ENCODE measurements around the gene NUBPL.
A peak's percentile ranks its signal among the peaks of the same experiment; 100 is the strongest.

Gene NUBPL, protein sequence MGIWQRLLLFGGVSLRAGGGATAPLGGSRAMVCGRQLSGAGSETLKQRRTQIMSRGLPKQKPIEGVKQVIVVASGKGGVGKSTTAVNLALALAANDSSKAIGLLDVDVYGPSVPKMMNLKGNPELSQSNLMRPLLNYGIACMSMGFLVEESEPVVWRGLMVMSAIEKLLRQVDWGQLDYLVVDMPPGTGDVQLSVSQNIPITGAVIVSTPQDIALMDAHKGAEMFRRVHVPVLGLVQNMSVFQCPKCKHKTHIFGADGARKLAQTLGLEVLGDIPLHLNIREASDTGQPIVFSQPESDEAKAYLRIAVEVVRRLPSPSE

DNA sequence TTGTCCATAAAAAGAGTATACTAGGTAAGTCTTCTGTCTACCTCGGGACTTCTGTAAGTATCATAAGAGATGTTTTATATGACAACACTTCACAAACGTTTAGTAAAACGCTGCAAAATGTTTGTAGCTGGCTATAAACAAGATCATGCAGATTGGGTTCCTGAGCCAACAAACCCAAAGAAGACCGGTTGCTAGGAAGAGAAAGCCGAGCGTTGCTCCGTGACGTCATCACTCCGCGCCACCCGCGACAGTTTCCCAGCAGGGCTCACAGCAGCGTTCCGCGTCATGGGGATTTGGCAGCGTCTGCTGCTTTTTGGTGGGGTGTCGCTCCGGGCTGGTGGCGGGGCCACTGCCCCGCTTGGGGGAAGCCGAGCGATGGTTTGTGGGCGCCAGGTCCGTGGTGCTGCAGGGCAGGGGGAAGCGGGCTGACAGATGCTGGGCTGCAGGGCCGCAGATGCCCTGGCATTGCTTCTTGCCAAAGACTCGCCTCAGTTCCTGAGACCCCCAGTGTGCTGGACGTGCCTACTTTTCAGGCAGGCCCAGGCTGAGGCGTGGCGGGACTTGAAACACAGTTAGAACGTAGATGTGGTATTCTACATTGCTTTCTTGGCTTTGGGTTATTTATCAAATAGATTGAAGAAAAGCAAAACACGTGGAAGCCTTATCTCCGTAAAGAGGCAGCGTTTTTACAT lies at the start of gene NUBPL:
Gene NUBPL, plus strand, starts transcription at position 250 of the 692 bp plus-strand sequence. Its CDS starts 36 bp downstream, at position 286.
- Histone ChIP-seq H3K4me1 (ENCODE audit: control insufficient read depth, insufficient read depth, low read length) (no peaks in the 10 kb centered on the region), H3K36me3 (ENCODE audit: control insufficient read depth, insufficient read depth, low read length) (no peaks in the 10 kb centered on the region), H3K4me3 (ENCODE audit: low read length) (peak within 1 kb of the TSS; percentile 74), H3K9ac (ENCODE audit: low read length) (peak within 1 kb of the TSS; percentile 47), H3K27me3 (ENCODE audit: control insufficient read depth, insufficient read depth, low read length) (no peaks in the 10 kb centered on the region), H3K27ac (ENCODE audit: low read depth, low read length) (peak within 1 kb of the TSS; percentile 77)

GRCh38 chr14:31527087-31527486 lies 34.1 kb upstream of the NUBPL start:
- H3K4me1 ChIP-seq (ENCODE audit: control insufficient read depth, insufficient read depth, low read length): no peaks in the 10 kb centered on the region
- H3K27me3 ChIP-seq (ENCODE audit: control insufficient read depth, insufficient read depth, low read length): no peaks in the 10 kb centered on the region
- no peaks in the 10 kb centered on the region for H3K36me3 ChIP-seq (ENCODE audit: control insufficient read depth, insufficient read depth, low read length)
- no peak overlapping the region for H3K27ac ChIP-seq (ENCODE audit: low read depth, low read length)
- H3K9ac ChIP-seq (ENCODE audit: low read length): no peak overlapping the region
- no peak overlapping the region for H3K4me3 ChIP-seq (ENCODE audit: low read length)

DNA sequence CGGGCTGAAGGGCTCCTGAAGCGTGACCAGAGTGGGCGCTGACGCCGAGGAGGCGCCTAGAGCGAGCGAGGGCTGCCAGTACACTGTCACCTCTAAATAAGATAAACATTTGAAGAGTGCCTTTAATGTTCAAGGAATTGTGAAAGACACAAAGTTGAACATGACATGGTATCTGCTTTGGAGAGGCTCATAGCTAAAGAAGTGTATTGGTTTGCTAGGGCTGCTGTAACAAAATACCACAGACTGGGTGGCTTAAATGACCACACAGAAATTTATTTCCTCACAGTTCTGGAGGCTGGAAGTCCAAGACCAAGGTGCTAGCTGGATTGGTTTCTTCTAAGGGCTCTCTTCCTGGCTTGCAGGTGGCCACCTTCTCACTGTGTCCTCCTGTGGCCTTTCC lies 33.7 kb upstream of the NUBPL start:
- no peak overlapping the region for H3K27ac ChIP-seq (ENCODE audit: low read depth, low read length)
- no peak overlapping the region for H3K4me3 ChIP-seq (ENCODE audit: low read length)
- H3K9ac ChIP-seq (ENCODE audit: low read length): no peak overlapping the region
- no peaks in the 10 kb centered on the region for H3K36me3 ChIP-seq (ENCODE audit: control insufficient read depth, insufficient read depth, low read length)
- H3K27me3 ChIP-seq (ENCODE audit: control insufficient read depth, insufficient read depth, low read length): no peaks in the 10 kb centered on the region
- H3K4me1 ChIP-seq (ENCODE audit: control insufficient read depth, insufficient read depth, low read length): no peaks in the 10 kb centered on the region

- Histone ChIP-seq H3K27ac (ENCODE audit: low read depth, low read length) (no peak overlapping the region), H3K4me1 (ENCODE audit: control insufficient read depth, insufficient read depth, low read length) (no peaks in the 10 kb centered on the region), H3K36me3 (ENCODE audit: control insufficient read depth, insufficient read depth, low read length) (no peaks in the 10 kb centered on the region), H3K4me3 (ENCODE audit: low read length) (no peak overlapping the region), H3K27me3 (ENCODE audit: control insufficient read depth, insufficient read depth, low read length) (no peaks in the 10 kb centered on the region), H3K9ac (ENCODE audit: low read length) (no peak overlapping the region)
Observed at GRCh38 chr14:31529053-31529452, 32.2 kb upstream of the NUBPL start.

- Histone ChIP-seq H3K36me3 (ENCODE audit: control insufficient read depth, insufficient read depth, low read length) (no peaks in the 10 kb centered on the region), H3K4me1 (ENCODE audit: control insufficient read depth, insufficient read depth, low read length) (no peaks in the 10 kb centered on the region), H3K27me3 (ENCODE audit: control insufficient read depth, insufficient read depth, low read length) (no peaks in the 10 kb centered on the region), H3K27ac (ENCODE audit: low read depth, low read length) (no peak overlapping the region), H3K9ac (ENCODE audit: low read length) (no peak overlapping the region), H3K4me3 (ENCODE audit: low read length) (no peak overlapping the region)
Observed at GRCh38 chr14:31530136-31530535, 31.1 kb upstream of the NUBPL start.

GRCh38 chr14:31536201-31536960 lies 24.8 kb upstream of the NUBPL start:
- Histone ChIP-seq H3K9ac (ENCODE audit: low read length) (no peak overlapping the region), H3K27me3 (ENCODE audit: control insufficient read depth, insufficient read depth, low read length) (no peaks in the 10 kb centered on the region), H3K4me3 (ENCODE audit: low read length) (no peak overlapping the region), H3K27ac (ENCODE audit: low read depth, low read length) (no peak overlapping the region), H3K4me1 (ENCODE audit: control insufficient read depth, insufficient read depth, low read length) (no peaks in the 10 kb centered on the region), H3K36me3 (ENCODE audit: control insufficient read depth, insufficient read depth, low read length) (no peaks in the 10 kb centered on the region)

DNA sequence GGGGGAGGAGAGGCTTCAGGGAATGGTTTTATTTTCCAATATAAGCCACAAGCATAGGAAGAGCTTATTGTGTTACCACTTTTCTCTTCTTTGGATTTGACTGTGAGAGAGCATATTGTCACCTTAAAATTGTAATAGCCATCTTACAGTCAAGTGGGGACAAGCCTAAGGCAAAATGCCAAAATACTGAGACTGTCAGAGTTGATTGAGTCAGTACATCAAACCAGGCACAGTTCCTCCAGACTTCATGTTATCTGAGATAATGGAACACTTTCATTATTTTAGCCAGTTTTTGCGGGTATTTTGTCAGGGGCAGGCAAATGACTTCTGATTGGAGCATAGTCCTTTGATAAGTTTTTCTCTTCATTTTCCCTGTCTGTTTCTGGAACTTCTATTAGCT lies 19.5 kb upstream of the NUBPL start:
- no peaks in the 10 kb centered on the region for H3K4me1 ChIP-seq (ENCODE audit: control insufficient read depth, insufficient read depth, low read length)
- no peak overlapping the region for H3K4me3 ChIP-seq (ENCODE audit: low read length)
- no peaks in the 10 kb centered on the region for H3K36me3 ChIP-seq (ENCODE audit: control insufficient read depth, insufficient read depth, low read length)
- H3K27me3 ChIP-seq (ENCODE audit: control insufficient read depth, insufficient read depth, low read length): no peaks in the 10 kb centered on the region
- no peak overlapping the region for H3K27ac ChIP-seq (ENCODE audit: low read depth, low read length)
- H3K9ac ChIP-seq (ENCODE audit: low read length): no peak overlapping the region

- no peaks in the 10 kb centered on the region for H3K36me3 ChIP-seq (ENCODE audit: control insufficient read depth, insufficient read depth, low read length)
- H3K27me3 ChIP-seq (ENCODE audit: control insufficient read depth, insufficient read depth, low read length): no peaks in the 10 kb centered on the region
- H3K4me3 ChIP-seq (ENCODE audit: low read length): no peak overlapping the region
- H3K4me1 ChIP-seq (ENCODE audit: control insufficient read depth, insufficient read depth, low read length): no peaks in the 10 kb centered on the region
- H3K27ac ChIP-seq (ENCODE audit: low read depth, low read length): no peak overlapping the region
- H3K9ac ChIP-seq (ENCODE audit: low read length): no peak overlapping the region
Observed at GRCh38 chr14:31543969-31544799, 17.0 kb upstream of the NUBPL start.

- no peaks in the 10 kb centered on the region for H3K36me3 ChIP-seq (ENCODE audit: control insufficient read depth, insufficient read depth, low read length)
- H3K4me3 ChIP-seq (ENCODE audit: low read length): no peak overlapping the region
- H3K9ac ChIP-seq (ENCODE audit: low read length): no peak overlapping the region
- H3K27ac ChIP-seq (ENCODE audit: low read depth, low read length): no peak overlapping the region
- H3K27me3 ChIP-seq (ENCODE audit: control insufficient read depth, insufficient read depth, low read length): no peaks in the 10 kb centered on the region
- H3K4me1 ChIP-seq (ENCODE audit: control insufficient read depth, insufficient read depth, low read length): no peaks in the 10 kb centered on the region
Observed at GRCh38 chr14:31544816-31545215, 16.4 kb upstream of the NUBPL start.

- Histone ChIP-seq H3K9ac (ENCODE audit: low read length) (no peak overlapping the region), H3K27ac (ENCODE audit: low read depth, low read length) (no peak overlapping the region), H3K4me3 (ENCODE audit: low read length) (no peak overlapping the region), H3K36me3 (ENCODE audit: control insufficient read depth, insufficient read depth, low read length) (no peaks in the 10 kb centered on the region), H3K4me1 (ENCODE audit: control insufficient read depth, insufficient read depth, low read length) (no peaks in the 10 kb centered on the region), H3K27me3 (ENCODE audit: control insufficient read depth, insufficient read depth, low read length) (no peaks in the 10 kb centered on the region)
Observed at GRCh38 chr14:31545328-31545727, 15.9 kb upstream of the NUBPL start.

DNA sequence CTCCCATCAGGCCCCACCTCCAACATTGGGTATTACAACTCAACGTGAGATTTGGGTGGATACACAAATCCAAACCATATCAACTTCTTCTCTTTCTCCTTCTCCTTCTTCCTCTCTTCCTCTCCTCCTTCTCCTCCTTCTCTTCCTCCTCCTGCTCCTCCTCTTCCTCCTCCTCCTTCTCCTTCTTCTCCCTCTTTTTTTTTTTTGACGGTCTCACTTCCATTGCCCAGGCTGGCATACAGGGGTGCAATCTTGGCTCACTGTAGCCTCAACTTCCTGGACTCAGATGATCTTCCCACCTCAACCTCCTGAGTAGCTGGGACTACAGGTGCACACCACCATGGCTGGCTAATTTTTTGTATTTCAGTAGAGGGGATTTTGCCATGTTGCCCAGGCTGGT lies 11.4 kb upstream of the NUBPL start:
- H3K4me3 ChIP-seq (ENCODE audit: low read length): no peak overlapping the region
- no peaks in the 10 kb centered on the region for H3K27me3 ChIP-seq (ENCODE audit: control insufficient read depth, insufficient read depth, low read length)
- no peaks in the 10 kb centered on the region for H3K36me3 ChIP-seq (ENCODE audit: control insufficient read depth, insufficient read depth, low read length)
- no peak overlapping the region for H3K9ac ChIP-seq (ENCODE audit: low read length)
- H3K4me1 ChIP-seq (ENCODE audit: control insufficient read depth, insufficient read depth, low read length): no peaks in the 10 kb centered on the region
- no peak overlapping the region for H3K27ac ChIP-seq (ENCODE audit: low read depth, low read length)

DNA sequence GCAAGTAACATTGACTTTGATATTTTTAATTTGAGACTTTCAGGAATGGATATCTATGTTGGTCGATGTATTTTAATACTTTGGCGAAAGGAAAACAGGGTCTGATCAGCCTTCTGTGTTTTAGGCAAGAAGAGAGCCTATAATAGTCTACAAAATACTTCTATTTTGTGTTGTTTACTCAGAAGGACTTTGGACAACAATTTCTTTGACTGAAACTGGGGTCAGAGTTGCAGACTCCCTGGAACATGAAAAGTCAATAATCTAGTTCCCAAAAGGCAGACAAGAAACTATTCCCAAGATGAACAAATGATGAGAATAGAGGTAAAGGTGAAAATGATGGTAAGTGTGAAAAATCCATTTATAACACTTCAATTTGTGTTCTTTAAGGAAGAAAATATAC lies 10.6 kb upstream of the NUBPL start:
- H3K36me3 ChIP-seq (ENCODE audit: control insufficient read depth, insufficient read depth, low read length): no peaks in the 10 kb centered on the region
- H3K4me1 ChIP-seq (ENCODE audit: control insufficient read depth, insufficient read depth, low read length): no peaks in the 10 kb centered on the region
- no peaks in the 10 kb centered on the region for H3K27me3 ChIP-seq (ENCODE audit: control insufficient read depth, insufficient read depth, low read length)
- no peak overlapping the region for H3K4me3 ChIP-seq (ENCODE audit: low read length)
- H3K27ac ChIP-seq (ENCODE audit: low read depth, low read length): no peak overlapping the region
- H3K9ac ChIP-seq (ENCODE audit: low read length): no peak overlapping the region

All from rectal smooth muscle tissue (tissue), 1 donor.